HG03378 (cell line): ENCODE results near the gene HHLA2.
A peak's percentile ranks its signal among the peaks of the same experiment; 100 is the strongest.

Experiments used
- ATAC-seq: cut with Tn5 transposase; IDR thresholded peaks from one replicate; pipeline ENCODE4 v1.9.1; 2021; ENCODE audit warnings: mild to moderate bottlenecking, moderate library complexity; ENCODE audit not compliant: unreplicated experiment

The HHLA2 gene

GRCh38 chr3:108298056-108298455 is 1.7 kb downstream of the HHLA2 start:
- ATAC-seq: no peak

- ATAC-seq: no peak
Measured at GRCh38 chr3:108300103-108300849, 3.9 kb downstream of the HHLA2 start.

- peak; percentile 69 for ATAC-seq
Measured at GRCh38 chr3:108301695-108302404, 5.5 kb downstream of the HHLA2 start.

- no peak for ATAC-seq
Measured at GRCh38 chr3:108302570-108302969, 6.2 kb downstream of the HHLA2 start.

GRCh38 chr3:108305484-108306172 is 9.3 kb downstream of the HHLA2 start:
- ATAC-seq: no peak

GRCh38 chr3:108311797-108312196 is 15.4 kb downstream of the HHLA2 start:
- ATAC-seq: no peak

- ATAC-seq: no peak
Measured at GRCh38 chr3:108312656-108313055, 16.3 kb downstream of the HHLA2 start.

- ATAC-seq: no peak
Measured at GRCh38 chr3:108315767-108316301, 19.5 kb downstream of the HHLA2 start.

GRCh38 chr3:108319428-108320082 is 23.2 kb downstream of the HHLA2 start:
- ATAC-seq: no peak

GRCh38 chr3:108320746-108321350 is 24.5 kb downstream of the HHLA2 start:
- ATAC-seq: no peak

GRCh38 chr3:108322352-108322751 is 26.0 kb downstream of the HHLA2 start:
- ATAC-seq: no peak

GRCh38 chr3:108324177-108324576 is 27.8 kb downstream of the HHLA2 start:
- no peak for ATAC-seq

GRCh38 chr3:108327168-108327567 is 30.8 kb downstream of the HHLA2 start:
- no peak for ATAC-seq

GRCh38 chr3:108328821-108329486 is 32.6 kb downstream of the HHLA2 start:
- no peak for ATAC-seq

GRCh38 chr3:108329508-108329907 is 33.2 kb downstream of the HHLA2 start:
- ATAC-seq: no peak

- no peak for ATAC-seq
Measured at GRCh38 chr3:108329947-108330346, 33.6 kb downstream of the HHLA2 start.

GRCh38 chr3:108331792-108332191 is 35.4 kb downstream of the HHLA2 start:
- ATAC-seq: no peak

GRCh38 chr3:108333961-108334360 is 37.6 kb downstream of the HHLA2 start:
- no peak for ATAC-seq

GRCh38 chr3:108334701-108335100 is 38.4 kb downstream of the HHLA2 start:
- no peak for ATAC-seq

GRCh38 chr3:108338901-108339545 is 42.7 kb downstream of the HHLA2 start:
- ATAC-seq: peak; percentile 52
